GM23248 (cell line): ENCODE measurements around the gene PINLYP. TPM values are rescaled to one million over a fixed set of nuclear protein-coding genes. Genes with fewer than 3 reads are reported as not detected.

Source experiments
- DNase-seq: peaks from one replicate; pipeline ENCODE4 v3.0.0-alpha.2; 2015
- H2AFZ ChIP-seq: fragments of 200-600 bp; sonication (generic); 2 replicates; pipeline ENCODE4 v1.6.1; 2016; ENCODE audit warnings: antibody characterized with exemption
- H3F3A ChIP-seq: fragments of 200-600 bp; sonication (generic); 2 replicates; pipeline ENCODE4 v1.6.1; 2016; ENCODE audit warnings: mild to moderate bottlenecking, antibody characterized with exemption, mixed run types; ENCODE audit not compliant: insufficient read depth
- H3K27ac ChIP-seq: fragments of 200-600 bp; sonication (generic); 2 replicates; pipeline ENCODE4 v1.5.1; 2016; ENCODE audit warnings: mild to moderate bottlenecking
- H3K27me3 ChIP-seq: fragments of 200-600 bp; sonication (generic); replicated peaks from 2 replicates; pipeline ENCODE4 v1.6.1; 2016; ENCODE audit warnings: mild to moderate bottlenecking; ENCODE audit not compliant: insufficient read depth
- H3K36me3 ChIP-seq: fragments of 200-600 bp; sonication (generic); 2 replicates; pipeline ENCODE4 v1.6.1; 2016; ENCODE audit warnings: low read depth, mild to moderate bottlenecking
- H3K4me1 ChIP-seq: fragments of 200-600 bp; sonication (generic); 2 replicates; pipeline ENCODE4 v1.6.1; 2016; ENCODE audit warnings: mild to moderate bottlenecking; ENCODE audit not compliant: insufficient read depth
- H3K4me2 ChIP-seq: fragments of 200-600 bp; sonication (generic); one replicate; pipeline ENCODE4 v1.6.1; 2016; ENCODE audit warnings: mild to moderate bottlenecking; ENCODE audit not compliant: unreplicated experiment
- H3K4me3 ChIP-seq: fragments of 200-600 bp; sonication (generic); 2 replicates; pipeline ENCODE4 v1.5.1; 2016; ENCODE audit warnings: mild to moderate bottlenecking
- H3K79me2 ChIP-seq: fragments of 200-600 bp; sonication (generic); 2 replicates; pipeline ENCODE4 v1.6.1; 2016; ENCODE audit warnings: mild to moderate bottlenecking; ENCODE audit not compliant: insufficient read depth
- H3K9ac ChIP-seq: fragments of 200-600 bp; sonication (generic); 2 replicates; pipeline ENCODE4 v1.6.1; 2016; ENCODE audit warnings: mild to moderate bottlenecking
- H3K9me2 ChIP-seq: fragments of 200-600 bp; sonication (generic); 2 replicates; pipeline ENCODE4 v1.6.1; 2016; ENCODE audit warnings: mixed run types, mild to moderate bottlenecking, moderate library complexity; ENCODE audit not compliant: insufficient read depth
- H3K9me3 ChIP-seq: fragments of 200-600 bp; sonication (generic); one replicate; pipeline ENCODE4 v1.6.1; 2017; ENCODE audit warnings: low read depth
- H4K20me1 ChIP-seq: fragments of 200-600 bp; sonication (generic); 2 replicates; pipeline ENCODE4 v1.6.0; 2016; ENCODE audit not compliant: insufficient read depth
- EZH2 ChIP-seq: fragments of 200-600 bp; sonication (generic); IDR thresholded peaks from 2 replicates; pipeline ENCODE4 v1.6.1; 2018; ENCODE audit warnings: antibody characterized with exemption, mild to moderate bottlenecking; ENCODE audit not compliant: insufficient read depth, poor library complexity, severe bottlenecking
- EZH2phosphoT487 ChIP-seq: fragments of 200-600 bp; sonication (generic); IDR thresholded peaks from 2 replicates; pipeline ENCODE4 v1.6.1; 2018; ENCODE audit warnings: antibody characterized with exemption, moderate library complexity, mild to moderate bottlenecking, low read depth; ENCODE audit not compliant: insufficient read depth
- WGBS, 2 experiments: methylation state at CpG; one replicate each; pipeline ENCODE4 v1.1.6; 2015 to 2017; ENCODE audit warnings: low lambda C conversion rate in 2 of 2, low coverage in 1 of 2; ENCODE audit errors: missing lambda C conversion rate in 2 of 2; 5-methylcytosine and 5-hydroxymethylcytosine counted together
- in situ Hi-C: fragments of 300-500 bp; cut with MboI; formaldehyde crosslinking; loops from 2 replicates; pipeline ENCODE4 v1.15.0; 2020
- polyA plus RNA-seq: library from polyadenylated mRNA; unstranded; fragments of >200 nt; fragmentation: Nextera tagmentation; extraction: Ambion mirVana; gene quantifications from 2 replicates; pipeline ENCODE4 v1.2.1, GENCODE V29; 2016
- total RNA-seq: library from RNA; depleted of rRNA; stranded (reverse); fragments of >200 nt; shearing (Covaris generic); gene quantifications from 2 replicates; pipeline ENCODE4 v1.2.3, GENCODE V29; 2014

Gene PINLYP
- total and polyA plus RNA-seq, 2 experiments from 2014 or later: 1.8 to 2.5 TPM

- peaks cover 16% of the 10 kb centered on the region for H3K79me2 ChIP-seq
- H3K4me1 ChIP-seq: peaks cover 8% of the 10 kb centered on the region; the same call in 1 of the 2 replicates
- H2AFZ ChIP-seq: no peak overlapping the region
- H3K9ac ChIP-seq: no peak overlapping the region
- no peaks in the 10 kb centered on the region for H3K9me3 ChIP-seq
- no peaks in the 10 kb centered on the region for H3K36me3 ChIP-seq
- H3K27ac ChIP-seq: no peak overlapping the region
- H4K20me1 ChIP-seq: no peaks in the 10 kb centered on the region
- no peak overlapping the region for H3K4me2 ChIP-seq
- peaks cover 25% of the 10 kb centered on the region for H3F3A ChIP-seq
- no peaks in the 10 kb centered on the region for H3K27me3 ChIP-seq
- TF ChIP-seq EZH2: no peak
- no peak for DNase-seq
- WGBS, 2 experiments: 89 to 91% methylated on average over 10 of the region's 10 CpGs
- in situ Hi-C loops: no loop called here
- no peak overlapping the region for H3K4me3 ChIP-seq
- no peaks in the 10 kb centered on the region for H3K9me2 ChIP-seq
These were observed 11.7 kb upstream of the PINLYP start for GRCh38 chr19:43563816-43564457.

GRCh38 chr19:43564800-43565199 is 10.8 kb upstream of the PINLYP start:
- H3F3A ChIP-seq: peaks cover 25% of the 10 kb centered on the region
- no peaks in the 10 kb centered on the region for H3K36me3 ChIP-seq
- no peaks in the 10 kb centered on the region for H3K27me3 ChIP-seq
- H3K79me2 ChIP-seq: peaks cover 24% of the 10 kb centered on the region
- H3K27ac ChIP-seq: no peak overlapping the region
- H3K4me1 ChIP-seq: peaks cover 8% of the 10 kb centered on the region; the same call in 1 of the 2 replicates
- H3K9ac ChIP-seq: no peak overlapping the region
- no peak overlapping the region for H3K4me2 ChIP-seq
- TF ChIP-seq EZH2phosphoT487: no peak
- TF ChIP-seq EZH2: no peak
- no peaks in the 10 kb centered on the region for H3K9me2 ChIP-seq
- H4K20me1 ChIP-seq: no peaks in the 10 kb centered on the region
- H3K9me3 ChIP-seq: no peaks in the 10 kb centered on the region
- in situ Hi-C loops: no loop called here
- no peak overlapping the region for H3K4me3 ChIP-seq
- no peak overlapping the region for H2AFZ ChIP-seq
- 77 to 79% methylated on average over 9 of the region's 9 CpGs for WGBS, 2 experiments
- no peak for DNase-seq

- WGBS, 2 experiments: 83 to 85% methylated on average over 4 to 5 of the region's 5 CpGs
- H3K36me3 ChIP-seq: no peaks in the 10 kb centered on the region
- H3K27me3 ChIP-seq: no peaks in the 10 kb centered on the region
- H3K79me2 ChIP-seq: peaks cover 58% of the 10 kb centered on the region
- H4K20me1 ChIP-seq: no peaks in the 10 kb centered on the region
- no peak overlapping the region for H2AFZ ChIP-seq
- H3K9me3 ChIP-seq: no peaks in the 10 kb centered on the region
- TF ChIP-seq EZH2phosphoT487 (no peak), EZH2 (no peak)
- no peak overlapping the region for H3K4me2 ChIP-seq
- H3K27ac ChIP-seq: no peak overlapping the region
- H3K9me2 ChIP-seq: no peaks in the 10 kb centered on the region
- in situ Hi-C loops: no loop called here
- H3K9ac ChIP-seq: no peak overlapping the region
- no peak overlapping the region for H3K4me3 ChIP-seq
- no peak for DNase-seq
- peaks cover 5% of the 10 kb centered on the region for H3K4me1 ChIP-seq
- no peaks in the 10 kb centered on the region for H3F3A ChIP-seq
These were observed 5.9 kb upstream of the PINLYP start for GRCh38 chr19:43569657-43570056.

DNA sequence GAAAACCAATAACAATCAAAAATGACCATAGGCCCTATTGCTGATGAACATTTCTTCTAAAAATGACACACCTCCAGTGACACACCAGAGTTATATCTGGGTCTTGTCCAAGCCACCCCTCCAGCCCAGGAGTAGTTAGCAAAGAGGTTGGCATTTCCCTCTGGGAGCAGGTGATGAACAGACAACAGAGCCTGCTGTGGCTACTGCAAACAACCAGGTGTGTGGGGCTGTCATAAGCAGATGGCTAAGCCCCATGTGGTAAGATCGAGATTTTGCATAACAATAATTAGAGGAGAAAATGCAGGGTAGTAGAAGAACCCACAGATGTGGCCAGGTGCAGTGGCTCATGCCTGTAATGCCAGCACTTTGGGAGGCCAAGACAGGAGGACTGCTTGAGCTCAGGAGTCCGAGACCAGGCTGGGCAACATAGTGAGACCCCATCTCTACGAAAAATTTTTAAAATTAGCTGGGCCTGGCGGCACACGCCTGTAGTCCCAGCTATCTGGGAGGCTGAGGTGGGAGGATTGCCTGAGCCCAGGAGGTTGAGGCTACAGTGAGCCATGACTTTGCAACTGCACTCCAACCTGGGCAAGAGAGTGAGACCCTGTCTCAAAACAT is 5.3 kb upstream of the PINLYP start:
- H3K27ac ChIP-seq: no peak overlapping the region
- WGBS, 2 experiments: 98% methylated on average over 5 of the region's 5 CpGs
- H3K4me3 ChIP-seq: no peak overlapping the region
- H3K79me2 ChIP-seq: peaks cover 64% of the 10 kb centered on the region
- H3K9me2 ChIP-seq: no peaks in the 10 kb centered on the region
- H3K9me3 ChIP-seq: no peaks in the 10 kb centered on the region
- no peaks in the 10 kb centered on the region for H3K36me3 ChIP-seq
- no peaks in the 10 kb centered on the region for H3K27me3 ChIP-seq
- peak; percentile 21 for DNase-seq
- no peak overlapping the region for H3K4me2 ChIP-seq
- TF ChIP-seq EZH2phosphoT487 (no peak), EZH2 (no peak)
- H2AFZ ChIP-seq: no peak overlapping the region
- no peak overlapping the region for H3K9ac ChIP-seq
- no peaks in the 10 kb centered on the region for H4K20me1 ChIP-seq
- in situ Hi-C loops: no loop called here
- no peaks in the 10 kb centered on the region for H3F3A ChIP-seq
- H3K4me1 ChIP-seq: peaks cover 6% of the 10 kb centered on the region
